DMS53 (cell line): Measurements from ENCODE around the gene REEP5.
A peak's percentile ranks its signal among the peaks of the same experiment; 100 is the strongest.
"Not testable (repeated sequence)": the region's sequence is repeated elsewhere in the genome, so short reads cannot be mapped to it uniquely, and the experiment has no call there.

Source experiments
- DNase-seq: peaks from one replicate; lab custom pipeline; 2025; lab: John Stamatoyannopoulos, UW

Gene REEP5

DNA sequence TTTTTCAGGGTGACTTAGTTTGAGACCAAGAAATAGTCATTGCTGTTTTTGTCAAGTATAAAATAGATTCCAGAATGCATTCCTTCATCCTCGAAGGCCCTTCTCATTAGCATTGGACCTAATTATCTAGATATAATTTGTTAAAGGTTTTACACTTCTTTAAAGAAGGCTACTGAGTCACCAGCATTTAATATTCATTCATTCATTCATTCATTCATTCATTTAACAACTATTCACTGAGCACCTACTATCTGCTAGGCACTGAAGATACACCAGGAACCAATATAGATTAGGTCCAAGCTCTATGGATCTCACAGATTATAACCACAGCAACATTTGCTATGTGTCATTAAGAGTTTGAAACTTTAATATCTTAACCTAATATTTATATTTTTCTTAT lies 11.1 kb upstream of the REEP5 start:
- no peak for DNase-seq

GRCh38 chr5:112931473-112931872 lies 9.4 kb upstream of the REEP5 start:
- no peak for DNase-seq

- DNase-seq, result no peak
Measured at GRCh38 chr5:112930082-112930344, 8.0 kb upstream of the REEP5 start.

DNA sequence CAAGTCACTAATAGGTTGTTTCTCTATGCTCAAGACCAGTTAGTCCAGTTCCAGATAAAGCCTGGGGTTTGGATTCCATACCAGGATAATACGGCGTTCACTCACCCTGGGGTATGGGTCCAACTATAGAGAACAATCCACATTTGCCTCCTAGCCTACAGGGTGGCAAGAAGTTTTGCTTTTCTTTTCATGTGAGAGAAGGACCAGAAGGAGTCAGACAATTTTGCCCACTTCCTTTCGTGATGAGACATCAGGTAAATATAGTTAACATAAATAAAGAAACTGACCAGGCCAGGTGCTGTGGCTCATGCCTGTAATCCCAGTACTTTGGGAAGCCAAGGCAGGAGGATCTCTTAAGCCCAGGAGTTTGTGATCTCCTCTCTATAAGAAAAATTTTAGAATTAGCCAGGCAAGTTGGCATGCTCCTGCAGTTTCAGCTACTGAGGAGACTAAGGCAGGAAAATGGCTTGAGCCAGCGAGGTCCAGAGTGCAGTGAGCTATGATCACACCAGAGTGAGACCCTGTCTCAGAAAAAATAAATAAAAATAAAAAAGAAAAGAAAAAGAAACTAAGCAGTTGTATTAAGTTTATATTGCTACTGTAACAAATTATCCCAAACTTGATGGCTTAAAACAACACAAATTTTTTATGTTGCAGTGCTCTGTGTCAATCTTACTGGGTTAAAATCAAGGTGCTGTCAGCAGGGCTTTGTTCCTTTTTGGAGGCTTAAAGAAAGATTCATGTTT lies 7.5 kb upstream of the REEP5 start:
- peak; percentile 50 for DNase-seq

GRCh38 chr5:112923988-112924387 lies 2.0 kb upstream of the REEP5 start:
- DNase-seq, result no peak

- peak; percentile 7 for DNase-seq
Measured at GRCh38 chr5:112923148-112923917, 1.3 kb upstream of the REEP5 start.

DNA sequence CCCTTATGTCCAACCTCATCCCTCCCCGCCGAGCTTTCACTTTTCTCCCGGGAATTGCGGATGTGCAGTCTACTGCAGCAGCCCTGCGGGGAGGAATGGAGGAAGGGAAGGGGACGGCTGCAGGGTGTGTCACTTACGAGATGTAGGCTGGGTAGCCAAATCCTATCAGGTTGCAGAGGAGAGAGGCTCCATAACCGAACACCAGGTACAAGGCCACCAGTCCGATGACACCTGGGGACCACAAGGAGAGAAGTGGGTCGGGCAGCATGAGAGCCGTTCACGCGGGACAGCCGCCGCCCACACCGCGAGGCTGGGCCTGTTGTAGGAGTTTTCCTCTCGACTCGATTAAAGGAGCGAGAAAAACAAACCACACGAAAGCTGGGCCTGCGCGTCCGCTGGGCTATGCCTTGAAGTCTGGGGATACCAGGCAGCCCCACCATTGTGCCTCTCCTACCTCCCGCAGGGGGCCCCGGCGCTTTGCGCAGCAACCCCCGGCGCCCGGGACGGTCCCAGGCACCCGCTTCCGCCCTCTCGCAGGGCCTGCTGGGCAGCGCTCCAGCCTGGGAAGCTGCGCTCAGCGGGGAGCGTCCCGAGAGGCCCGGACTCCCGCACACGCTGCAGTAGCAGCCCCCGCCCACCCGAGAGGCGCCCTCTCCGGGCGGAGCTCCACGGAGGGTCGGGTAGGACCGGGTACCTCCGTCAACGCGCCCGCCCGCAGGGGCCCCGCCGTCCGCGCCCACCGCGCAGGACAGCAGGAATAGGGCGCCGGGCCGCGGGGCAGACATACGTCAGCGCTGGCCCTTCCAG lies 798 bp downstream of the REEP5 start:
- peak; percentile 79 for DNase-seq

GRCh38 chr5:112919972-112920371 lies 2.1 kb downstream of the REEP5 start:
- no peak for DNase-seq

DNA sequence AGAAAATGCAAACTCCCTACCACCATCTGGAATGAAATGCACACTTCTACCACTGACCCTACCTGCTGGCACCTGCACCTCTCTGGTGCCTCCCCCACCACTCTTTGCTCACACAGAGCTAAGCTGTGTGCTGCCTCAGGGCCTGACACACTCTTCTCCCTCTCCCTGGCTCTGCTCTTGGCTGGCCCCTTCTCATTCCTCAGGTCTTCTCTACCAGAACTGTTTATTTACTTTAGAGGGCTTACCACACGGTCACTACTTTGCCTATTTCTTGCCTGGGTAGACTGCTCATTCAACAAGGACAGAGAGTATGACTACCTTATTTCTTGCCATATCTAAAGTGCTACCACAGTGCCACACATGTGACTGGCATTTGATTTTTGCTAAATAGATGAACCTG lies 3.3 kb downstream of the REEP5 start:
- DNase-seq, result no peak

DNA sequence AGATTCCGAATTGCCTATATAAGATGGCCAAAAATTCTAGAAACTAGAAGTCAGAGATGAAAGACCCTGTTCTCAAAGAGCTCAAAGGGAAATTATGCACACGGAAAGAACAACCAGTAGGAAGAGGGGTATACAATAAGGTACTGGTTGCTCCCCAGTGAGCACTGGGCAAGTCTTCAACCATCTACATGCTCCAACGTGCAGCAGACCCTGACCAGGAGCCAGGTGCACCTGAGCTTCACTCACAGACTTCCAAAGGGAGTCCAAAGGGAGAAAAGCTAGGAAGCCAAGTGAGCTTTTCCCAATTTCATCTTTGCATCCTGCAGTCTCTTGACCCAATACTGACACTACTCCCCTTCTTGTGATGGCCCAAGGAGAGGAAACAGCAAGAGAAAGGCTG lies 3.9 kb downstream of the REEP5 start:
- DNase-seq, result peak; percentile 26

GRCh38 chr5:112917453-112917995 lies 4.5 kb downstream of the REEP5 start:
- DNase-seq, result peak; percentile 34

GRCh38 chr5:112915831-112916230 lies 6.2 kb downstream of the REEP5 start:
- DNase-seq, result no peak

GRCh38 chr5:112914584-112914983 lies 7.4 kb downstream of the REEP5 start:
- DNase-seq, result no peak

DNA sequence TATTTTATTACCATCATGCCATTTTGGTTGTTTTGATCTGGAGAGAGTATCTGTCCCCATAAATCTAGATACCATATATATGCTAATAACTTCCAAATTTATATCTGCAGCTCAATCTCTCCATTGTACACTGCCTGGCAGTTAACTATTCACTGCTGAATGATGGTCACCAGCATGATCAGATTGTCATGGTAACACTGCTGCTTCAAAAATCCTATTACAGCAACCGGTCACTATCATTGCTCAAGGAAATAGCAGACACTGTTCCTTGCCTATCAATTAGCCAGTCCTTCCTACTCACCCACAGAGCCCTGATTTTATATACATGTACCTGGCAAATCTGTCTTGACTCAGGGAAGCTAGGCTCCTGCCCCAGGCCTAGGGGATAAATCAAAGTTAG lies 11.5 kb downstream of the REEP5 start:
- DNase-seq, result no peak

- DNase-seq, result no peak
Measured at GRCh38 chr5:112908854-112909253, 13.2 kb downstream of the REEP5 start.

- no peak for DNase-seq
Measured at GRCh38 chr5:112907166-112907631, 14.8 kb downstream of the REEP5 start.

- no peak for DNase-seq
Measured at GRCh38 chr5:112906637-112907036, 15.4 kb downstream of the REEP5 start.

DNA sequence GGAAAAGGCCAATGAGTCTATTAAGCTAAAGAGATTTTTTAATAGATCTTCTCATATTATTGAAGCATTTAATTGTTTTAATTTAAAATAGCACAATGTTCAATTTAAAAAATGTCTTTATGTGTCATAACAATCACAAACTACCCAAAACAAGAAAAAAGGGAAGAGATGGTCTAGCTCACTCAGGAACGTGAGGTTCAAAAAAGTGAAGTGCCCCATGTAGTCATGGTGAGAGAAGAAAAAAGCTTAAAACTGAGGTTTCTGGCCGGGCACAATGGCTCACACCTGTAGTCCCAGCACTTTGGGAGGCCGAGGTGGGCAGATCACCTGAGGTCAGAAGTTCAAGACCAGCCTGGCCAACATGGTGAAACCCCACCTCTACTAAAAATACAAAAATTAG lies 17.0 kb downstream of the REEP5 start:
- not testable (repeated sequence) for DNase-seq

- no peak for DNase-seq
Measured at GRCh38 chr5:112902561-112902960, 19.5 kb downstream of the REEP5 start.

GRCh38 chr5:112895682-112896081 lies 26.3 kb downstream of the REEP5 start:
- DNase-seq, result no peak

- no peak for DNase-seq
Measured at GRCh38 chr5:112892776-112893175, 29.3 kb downstream of the REEP5 start.

GRCh38 chr5:112892066-112892465 lies 30.0 kb downstream of the REEP5 start:
- DNase-seq, result not testable (repeated sequence)

GRCh38 chr5:112886975-112887374 lies 35.1 kb downstream of the REEP5 start:
- DNase-seq, result no peak
